B cell (primary cell): ENCODE results near the gene PPP2R2C. TPM values are rescaled to one million over a fixed set of nuclear protein-coding genes. Genes with fewer than 3 reads are reported as not detected.

Experiments
- ATAC-seq: fragments of 200-7000 bp; cut with Tn5 transposase; one replicate; pipeline ENCODE4 v1.10.0; 2021; ENCODE audit warnings: low read depth, mild to moderate bottlenecking, moderate number of reproducible peaks, moderate library complexity
- CTCF ChIA-PET: fragments of 350-600 bp; sonication (Branson Sonifier 250); formaldehyde crosslinking; loops from one replicate; lab custom pipeline; 2021; ENCODE audit warnings: antibody characterized with exemption, inconsistent platforms; lab: Charles Lee
- POLR2A ChIA-PET: fragments of 350-600 bp; sonication (Branson Sonifier 250); formaldehyde crosslinking; loops from one replicate; lab custom pipeline; 2021; ENCODE audit warnings: antibody characterized with exemption; lab: Charles Lee
- DNase-seq: peaks from one replicate; pipeline ENCODE4 v3.0.0; 2013
- H2AFZ ChIP-seq: 2 replicates; pipeline ENCODE4 v1.6.1; 2012; ENCODE audit warnings: mild to moderate bottlenecking, low read depth, low read length; ENCODE audit not compliant: insufficient read depth, poor library complexity, severe bottlenecking
- H3K27ac ChIP-seq, 2 donors: 1 replicate in 1 of 2; 2 replicates in 1 of 2; pipeline ENCODE4 v1.5.1; 2012 to 2013; ENCODE audit warnings: low read length in 2 of 2, mild to moderate bottlenecking in 2 of 2, moderate library complexity in 1 of 2
- H3K27me3 ChIP-seq, 4 experiments: fragments of 200-600 bp in 1 of 4; sonication (generic) in 1 of 4; replicated peaks in 1 of 4; 1 replicate in 2 of 4; 2 replicates in 2 of 4; pipeline versions ENCODE4 v1.6.1 to v1.7.0; 2013 to 2016; ENCODE audit warnings: low read length in 3 of 4, mild to moderate bottlenecking in 2 of 4, mixed read lengths in 1 of 4, moderate library complexity in 1 of 4; ENCODE audit not compliant: insufficient read depth in 4 of 4, control insufficient read depth in 3 of 4; ENCODE audit errors: control extremely low read depth in 1 of 4
- H3K36me3 ChIP-seq, 2 experiments: replicated peaks in 1 of 2; 1 replicate in 1 of 2; 2 replicates in 1 of 2; pipeline versions ENCODE4 v1.6.1 to v1.7.1; 2013; ENCODE audit warnings: low read length in 1 of 2; ENCODE audit not compliant: insufficient read depth in 2 of 2, control insufficient read depth in 1 of 2; ENCODE audit errors: control extremely low read depth in 1 of 2, extremely low read depth in 1 of 2
- H3K4me1 ChIP-seq, 2 donors: fragments of 200-600 bp in 1 of 2; sonication (generic) in 1 of 2; 1 replicate in 1 of 2; 2 replicates in 1 of 2; pipeline versions ENCODE4 v1.5.1 to v1.6.1; 2013 to 2017; ENCODE audit warnings: low read length in 2 of 2; ENCODE audit not compliant: control insufficient read depth in 2 of 2, insufficient read depth in 2 of 2
- H3K4me2 ChIP-seq: replicated peaks from 2 replicates; pipeline ENCODE3; 2012; ENCODE audit warnings: mild to moderate bottlenecking, low read depth, low read length; ENCODE audit not compliant: poor library complexity, severe bottlenecking
- H3K4me3 ChIP-seq, 5 experiments: fragments of 200-600 bp in 1 of 5; sonication (generic) in 1 of 5; 1 replicate in 3 of 5; 2 replicates in 2 of 5; pipeline versions ENCODE4 v1.5.1 to v1.7.0; 2011 to 2016; ENCODE audit warnings: low read length in 4 of 5, mild to moderate bottlenecking in 4 of 5, low read depth in 2 of 5, control low read depth in 1 of 5, moderate library complexity in 1 of 5; ENCODE audit not compliant: insufficient read depth in 1 of 5; ENCODE audit errors: control extremely low read depth in 1 of 5, extremely low read depth in 1 of 5
- H3K79me2 ChIP-seq: fragments of 200-600 bp; sonication (generic); one replicate; pipeline ENCODE4 v1.6.0; 2016; ENCODE audit warnings: low read length; ENCODE audit not compliant: control insufficient read depth, insufficient read depth
- H3K9ac ChIP-seq: fragments of 200-600 bp; sonication (generic); 2 replicates; pipeline ENCODE4 v1.6.1; 2017; ENCODE audit warnings: mild to moderate bottlenecking, low read length, moderate library complexity
- H3K9me3 ChIP-seq, 3 donors: one replicate each; pipeline versions ENCODE4 v1.6.1 to v1.7.1; 2013; ENCODE audit warnings: low read length in 2 of 3; ENCODE audit not compliant: control insufficient read depth in 2 of 3, insufficient read depth in 1 of 3; ENCODE audit errors: control extremely low read depth in 1 of 3
- H4K20me1 ChIP-seq: 2 replicates; pipeline ENCODE4 v1.6.0; 2012; ENCODE audit warnings: mild to moderate bottlenecking, low read length; ENCODE audit not compliant: insufficient read depth, control insufficient read depth, poor library complexity, severe bottlenecking
- H3K27ac Mint-ChIP-seq: one replicate; pipeline ENCODE4 v1.8.0; 2021; ENCODE audit warnings: mixed read lengths
- H3K27me3 Mint-ChIP-seq: one replicate; pipeline ENCODE4 v1.8.0; 2021; ENCODE audit warnings: mixed read lengths
- H3K4me1 Mint-ChIP-seq: one replicate; pipeline ENCODE4 v1.8.0; 2021; ENCODE audit warnings: mixed read lengths
- H3K4me3 Mint-ChIP-seq: one replicate; pipeline ENCODE4 v1.8.0; 2021; ENCODE audit warnings: mixed read lengths
- H3K9me3 Mint-ChIP-seq: one replicate; pipeline ENCODE4 v1.8.0; 2022; ENCODE audit warnings: mixed read lengths; ENCODE audit not compliant: insufficient read depth
- EZH2 ChIP-seq: IDR thresholded peaks from 2 replicates; pipeline ENCODE4 v1.6.1; 2012; ENCODE audit warnings: borderline replicate concordance, low read depth, mild to moderate bottlenecking, moderate library complexity, low read length; ENCODE audit not compliant: insufficient read depth, poor library complexity, severe bottlenecking
- WGBS: methylation state at CpG from one replicate; pipeline ENCODE4 v1.1.5; 2013; ENCODE audit warnings: missing lambda C conversion rate; ENCODE audit not compliant: insufficient coverage; 5-methylcytosine and 5-hydroxymethylcytosine counted together
- intact Hi-C: fragments of 100-400 bp; cut with micrococcal nuclease; formaldehyde crosslinking; loops from one replicate; pipeline ENCODE4 v1.10.0; 2022
- polyA plus RNA-seq: library from polyadenylated mRNA; depleted of rRNA; stranded (reverse); fragments of >200 nt; gene quantifications from 2 replicates; pipeline ENCODE4 v1.2.3, GENCODE V29; 2012
- total RNA-seq, 2 donors: library from RNA; stranded (reverse); fragments of 120-200 nt in 1 of 2; gene quantifications; 1 replicate in 1 of 2; 2 replicates in 1 of 2; pipeline versions ENCODE4 v1.2.3 to v1.2.4, GENCODE V29; 2013 to 2022
- TF ChIP-seq, protein P1 (sequence below): fragments of 200-600 bp; IDR thresholded peaks from one replicate; pipeline ENCODE4 v1.8.0; 2022; ENCODE audit warnings: antibody characterized with exemption, mild to moderate bottlenecking

PPP2R2C gene
- total and polyA plus RNA-seq, 2 donors (not counting 1 experiment from before 2014, with no cell fraction given), result not detected

- no peak overlapping the region for H3K4me3 ChIP-seq
- CTCF ChIA-PET, result no interaction called here
- no peaks in the 10 kb centered on the region for H4K20me1 ChIP-seq
- 63% methylated on average over 6 of the region's 13 CpGs for WGBS
- no peak for DNase-seq
- Mint-ChIP-seq H3K9me3 (peaks cover 6% of the 10 kb centered on the region), H3K4me1 (no peaks in the 10 kb centered on the region), H3K27me3 (peaks cover 32% of the 10 kb centered on the region), H3K27ac (no peak overlapping the region), H3K4me3 (no peak overlapping the region)
- H3K4me1 ChIP-seq, result no peaks in the 10 kb centered on the region
- POLR2A ChIA-PET, result no interaction called here
- H3K79me2 ChIP-seq, result no peaks in the 10 kb centered on the region
- H3K27ac ChIP-seq, result no peak overlapping the region
- no peak for ATAC-seq
- TF ChIP-seq, protein P1, sequence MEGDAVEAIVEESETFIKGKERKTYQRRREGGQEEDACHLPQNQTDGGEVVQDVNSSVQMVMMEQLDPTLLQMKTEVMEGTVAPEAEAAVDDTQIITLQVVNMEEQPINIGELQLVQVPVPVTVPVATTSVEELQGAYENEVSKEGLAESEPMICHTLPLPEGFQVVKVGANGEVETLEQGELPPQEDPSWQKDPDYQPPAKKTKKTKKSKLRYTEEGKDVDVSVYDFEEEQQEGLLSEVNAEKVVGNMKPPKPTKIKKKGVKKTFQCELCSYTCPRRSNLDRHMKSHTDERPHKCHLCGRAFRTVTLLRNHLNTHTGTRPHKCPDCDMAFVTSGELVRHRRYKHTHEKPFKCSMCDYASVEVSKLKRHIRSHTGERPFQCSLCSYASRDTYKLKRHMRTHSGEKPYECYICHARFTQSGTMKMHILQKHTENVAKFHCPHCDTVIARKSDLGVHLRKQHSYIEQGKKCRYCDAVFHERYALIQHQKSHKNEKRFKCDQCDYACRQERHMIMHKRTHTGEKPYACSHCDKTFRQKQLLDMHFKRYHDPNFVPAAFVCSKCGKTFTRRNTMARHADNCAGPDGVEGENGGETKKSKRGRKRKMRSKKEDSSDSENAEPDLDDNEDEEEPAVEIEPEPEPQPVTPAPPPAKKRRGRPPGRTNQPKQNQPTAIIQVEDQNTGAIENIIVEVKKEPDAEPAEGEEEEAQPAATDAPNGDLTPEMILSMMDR, result no peak
- TF ChIP-seq EZH2, result no peak
- intact Hi-C loops, result no loop called here
- H3K4me2 ChIP-seq, result no peak overlapping the region
- no peak overlapping the region for H2AFZ ChIP-seq
- peaks cover 0 to 28% (median 5%) of the 10 kb centered on the region in 3 donors for H3K9me3 ChIP-seq
- no peaks in the 10 kb centered on the region for H3K36me3 ChIP-seq
- H3K27me3 ChIP-seq, result peaks cover 0 to 7% (median 0%) of the 10 kb centered on the region in 4 experiments
- no peak overlapping the region for H3K9ac ChIP-seq
These were observed 20.6 kb upstream of the PPP2R2C start for GRCh38 chr4:6492861-6493657.

DNA sequence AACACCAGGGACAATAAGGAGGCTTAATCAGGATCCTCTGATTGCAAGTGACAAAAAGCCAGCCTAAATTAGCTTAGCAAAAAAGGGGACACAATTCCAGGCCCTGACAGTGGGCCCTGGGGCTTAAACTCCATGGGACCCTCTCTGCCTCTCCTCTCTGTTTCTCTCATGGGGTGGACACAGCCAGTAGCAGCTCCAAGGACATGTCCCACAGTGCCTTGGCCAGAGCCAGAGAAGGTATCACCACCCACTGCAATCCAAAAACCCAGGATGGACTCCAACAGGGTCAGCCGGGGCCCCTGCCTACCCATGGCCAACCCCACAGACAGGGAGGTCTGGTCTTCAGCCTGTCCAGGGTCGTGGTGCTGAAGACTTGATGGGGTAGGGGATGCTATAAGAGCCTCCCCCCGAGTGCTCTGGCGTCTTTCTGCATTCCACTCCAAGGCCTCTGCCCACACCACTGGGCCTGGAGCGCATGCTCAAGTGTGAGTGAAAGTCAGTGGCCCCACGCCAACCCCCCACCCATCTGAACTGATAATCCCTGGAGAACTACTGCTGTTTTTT lies 19.7 kb upstream of the PPP2R2C start:
- intact Hi-C loops, result no loop called here
- Mint-ChIP-seq H3K27me3 (peaks cover 32% of the 10 kb centered on the region), H3K9me3 (peaks cover 6% of the 10 kb centered on the region), H3K4me1 (no peaks in the 10 kb centered on the region), H3K4me3 (no peak overlapping the region), H3K27ac (no peak overlapping the region)
- Histone ChIP-seq H3K9me3 (peaks cover 0 to 28% (median 5%) of the 10 kb centered on the region in 3 donors), H3K27me3 (peaks cover 0 to 7% (median 0%) of the 10 kb centered on the region in 4 experiments), H2AFZ (no peak overlapping the region), H3K4me1 (no peaks in the 10 kb centered on the region), H4K20me1 (no peaks in the 10 kb centered on the region), H3K4me2 (no peak overlapping the region), H3K36me3 (no peaks in the 10 kb centered on the region), H3K9ac (no peak overlapping the region), H3K27ac (no peak overlapping the region), H3K4me3 (no peak overlapping the region), H3K79me2 (no peaks in the 10 kb centered on the region)
- no peak for TF ChIP-seq EZH2
- TF ChIP-seq, protein P1, result no peak
- no peak for ATAC-seq
- CTCF ChIA-PET, result no interaction called here
- WGBS, result 91% methylated on average over 4 of the region's 6 CpGs
- POLR2A ChIA-PET, result no interaction called here
- DNase-seq, result no peak
